ENCODE measurements around the gene CEBPB. TPM values are rescaled to one million over a fixed set of nuclear protein-coding genes. Genes with fewer than 3 reads are reported as not detected.

Gene CEBPB
- total RNA-seq, result 2.8 TPM

DNA sequence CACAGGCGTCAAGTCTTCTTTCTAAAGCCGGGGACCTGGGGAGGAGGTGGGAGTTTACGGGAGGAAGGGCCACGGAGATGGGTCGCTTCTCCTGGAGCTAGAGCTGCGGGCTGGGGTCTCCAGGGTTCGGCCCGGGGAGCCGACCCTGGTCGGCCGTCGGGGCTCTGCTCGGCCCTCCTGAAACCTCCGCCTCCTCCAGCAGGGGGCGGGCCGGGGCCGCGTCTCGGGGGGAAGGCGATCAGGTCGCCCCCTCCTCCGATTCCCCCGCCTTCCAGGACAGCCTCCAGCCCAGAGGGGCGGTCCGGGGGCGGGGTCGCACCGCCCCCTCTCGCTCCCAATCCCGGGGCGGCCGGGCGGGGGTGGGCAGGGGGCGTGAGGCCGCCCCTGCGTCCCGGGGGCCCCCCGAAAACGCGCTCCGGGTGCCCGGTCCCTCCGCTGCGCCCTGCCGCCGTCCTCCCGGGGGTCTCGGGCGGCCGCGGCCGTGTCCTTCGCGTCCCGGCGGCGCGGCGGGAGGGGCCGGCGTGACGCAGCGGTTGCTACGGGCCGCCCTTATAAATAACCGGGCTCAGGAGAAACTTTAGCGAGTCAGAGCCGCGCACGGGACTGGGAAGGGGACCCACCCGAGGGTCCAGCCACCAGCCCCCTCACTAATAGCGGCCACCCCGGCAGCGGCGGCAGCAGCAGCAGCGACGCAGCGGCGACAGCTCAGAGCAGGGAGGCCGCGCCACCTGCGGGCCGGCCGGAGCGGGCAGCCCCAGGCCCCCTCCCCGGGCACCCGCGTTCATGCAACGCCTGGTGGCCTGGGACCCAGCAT lies at the start of gene CEBPB:
Gene CEBPB, plus strand, starts transcription at position 580 of the 814 bp plus-strand sequence. Its CDS starts 204 bp downstream, at position 784.

GRCh38 chr20:50153500-50154377 lies 36.9 kb upstream of the CEBPB start, which contains the start of gene PEDS1:
TSS of gene PEDS1 (minus strand) at chr20:50153723. CDS start at chr20:50153637, 86 bp downstream.

Other genes starting within 250 kb of the CEBPB start
- gene SNAI1, start 207.8 kb upstream of the CEBPB start, total RNA-seq, result 0.23 TPM
- 48.4 TPM for gene UBE2V1, start 77.7 kb upstream of the CEBPB start, total RNA-seq
- gene PEDS1, start 37.1 kb upstream of the CEBPB start, total RNA-seq, result 14.1 TPM